SK-N-MC (cell line): ENCODE measurements around the gene PID1.

Source experiments
- DNase-seq: peaks from one replicate; pipeline ENCODE4 v3.0.0-alpha.2; 2011; ENCODE audit warnings: low read depth, low spot score
- H3K27ac ChIP-seq: fragments of 200-600 bp; sonication (generic); 2 replicates; pipeline ENCODE4 v1.5.1; 2016; ENCODE audit warnings: mixed run types
- H3K36me3 ChIP-seq: fragments of 200-600 bp; sonication (generic); 2 replicates; pipeline ENCODE4 v1.6.1; 2017; ENCODE audit warnings: antibody characterized with exemption, low read length, mixed read lengths; ENCODE audit not compliant: insufficient read depth
- H3K4me3 ChIP-seq: fragments of 200-600 bp; sonication (generic); 2 replicates; pipeline ENCODE4 v1.5.1; 2016
- H3K9ac ChIP-seq: fragments of 200-600 bp; sonication (generic); 2 replicates; pipeline ENCODE4 v1.8.0; 2017; ENCODE audit warnings: mixed run types, mixed read lengths; ENCODE audit not compliant: insufficient read length
- H3K9me3 ChIP-seq: fragments of 200-600 bp; sonication (generic); 2 replicates; pipeline ENCODE4 v1.6.1; 2017; ENCODE audit warnings: low read depth, mild to moderate bottlenecking, antibody characterized with exemption, low read length, moderate library complexity, mixed read lengths
- EZH2 ChIP-seq: fragments of 200-600 bp; sonication (generic); IDR thresholded peaks from one replicate; pipeline ENCODE4 v1.6.1; 2017; ENCODE audit warnings: antibody characterized with exemption
- FOXP2 ChIP-seq: optimal IDR thresholded peaks from 2 replicates; pipeline ENCODE3; 2011; ENCODE audit warnings: mild to moderate bottlenecking, moderate library complexity; ENCODE audit not compliant: insufficient read depth; ENCODE audit errors: extremely low read length, control extremely low read depth
- POLR2AphosphoS5 ChIP-seq: IDR thresholded peaks from 2 replicates; pipeline ENCODE4 v1.6.1; 2012; ENCODE audit warnings: mild to moderate bottlenecking, low read depth, low read length, borderline replicate concordance

PID1 gene

DNA sequence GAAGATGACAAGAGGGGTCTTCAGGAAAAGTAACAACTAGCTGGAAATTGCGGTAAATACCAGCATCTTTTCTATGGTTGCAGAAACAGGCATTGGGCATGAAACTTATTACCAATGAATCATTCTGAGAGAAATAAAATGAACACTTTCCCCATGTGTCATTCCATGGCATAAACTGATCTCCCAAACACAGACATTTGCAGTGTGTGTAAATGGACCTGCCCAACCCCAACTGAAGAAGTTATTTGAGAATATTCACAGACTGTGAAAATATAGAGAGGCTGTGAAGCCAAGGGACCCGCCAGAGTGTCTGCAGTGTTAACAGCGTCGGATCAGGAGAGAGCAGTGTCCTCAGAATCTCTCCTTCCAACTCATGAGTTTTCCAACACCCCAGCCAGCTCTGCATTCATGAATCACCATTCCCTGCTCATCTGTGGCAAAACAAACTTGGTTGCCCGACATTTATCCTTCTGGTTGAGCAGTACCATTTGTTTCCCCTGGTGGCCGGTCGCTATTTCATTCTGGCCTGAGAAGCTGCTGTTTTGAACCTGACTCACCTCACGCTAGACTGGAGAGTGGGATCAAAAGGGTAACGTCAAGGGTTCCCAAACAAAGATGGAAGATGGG lies 238.4 kb downstream of the PID1 start:
- no peak overlapping the region for H3K27ac ChIP-seq
- H3K9me3 ChIP-seq: no peaks in the 10 kb centered on the region
- no peaks in the 10 kb centered on the region for H3K36me3 ChIP-seq
- no peak overlapping the region for H3K4me3 ChIP-seq
- DNase-seq: no peak
- TF ChIP-seq POLR2AphosphoS5: no peak
- no peak for TF ChIP-seq EZH2
- no peak for TF ChIP-seq FOXP2
- H3K9ac ChIP-seq: no peak overlapping the region

DNA sequence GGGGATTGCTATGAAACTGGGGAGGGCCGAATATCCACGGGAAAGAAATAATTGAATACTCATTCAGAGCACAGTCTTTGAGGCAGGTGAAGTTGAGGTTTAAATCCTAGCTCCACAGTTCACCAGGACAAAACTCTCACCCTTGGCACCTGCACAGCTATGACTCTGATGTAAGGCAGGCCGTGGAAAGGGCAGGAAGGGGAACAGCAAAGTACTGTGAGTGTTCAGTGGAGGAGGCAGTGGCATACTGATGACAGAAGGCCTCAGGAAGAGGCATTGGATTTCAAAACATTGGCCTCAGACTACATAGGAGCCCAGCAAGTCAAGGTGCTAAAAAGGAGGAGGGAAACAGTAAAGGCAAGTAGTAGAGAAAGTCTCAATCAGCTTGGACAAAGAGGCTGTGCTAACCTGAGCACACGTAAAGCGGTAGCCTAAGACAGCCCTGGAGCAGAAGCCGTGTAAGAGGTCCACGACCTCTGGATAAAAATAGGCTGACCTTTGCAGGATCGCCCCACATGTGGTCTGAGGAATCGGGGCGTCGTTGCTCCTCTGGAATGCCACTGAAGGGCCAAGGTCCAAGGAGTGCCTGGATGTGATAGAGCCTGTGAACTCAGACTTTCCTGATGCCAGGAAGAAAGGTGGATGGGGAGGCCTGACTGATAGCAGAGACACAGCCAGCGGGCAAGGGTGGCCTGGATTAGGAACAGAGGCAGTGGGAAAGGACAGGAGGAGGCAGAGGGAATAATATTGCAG lies 243.6 kb downstream of the PID1 start:
- H3K9me3 ChIP-seq: no peaks in the 10 kb centered on the region
- H3K9ac ChIP-seq: no peak overlapping the region
- DNase-seq: no peak
- no peak overlapping the region for H3K4me3 ChIP-seq
- H3K36me3 ChIP-seq: no peaks in the 10 kb centered on the region
- TF ChIP-seq EZH2 (no peak), FOXP2 (no peak), POLR2AphosphoS5 (no peak)
- no peak overlapping the region for H3K27ac ChIP-seq

DNA sequence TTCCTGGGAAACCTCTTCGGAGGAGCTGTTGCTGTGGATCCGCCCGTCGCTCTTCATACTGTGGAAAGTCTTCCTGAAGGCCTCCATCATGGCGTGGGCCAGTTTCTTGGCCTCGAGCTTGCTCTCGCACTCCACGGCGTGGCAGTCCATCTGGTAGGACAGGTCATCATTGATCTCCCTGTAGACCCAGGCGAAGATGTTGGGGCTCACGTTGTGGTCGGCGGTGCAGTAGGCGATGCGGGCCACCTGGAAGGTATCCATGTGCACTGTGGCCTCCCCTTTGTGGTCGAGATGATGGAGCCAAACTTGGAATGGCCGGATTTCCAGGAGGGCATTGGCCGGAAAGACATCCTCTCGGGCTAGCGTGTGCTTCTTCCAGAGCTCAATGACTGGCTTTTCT lies 245.4 kb downstream of the PID1 start:
- no peak overlapping the region for H3K9ac ChIP-seq
- TF ChIP-seq POLR2AphosphoS5 (no peak), EZH2 (no peak), FOXP2 (no peak)
- no peaks in the 10 kb centered on the region for H3K36me3 ChIP-seq
- H3K9me3 ChIP-seq: no peaks in the 10 kb centered on the region
- no peak for DNase-seq
- H3K4me3 ChIP-seq: no peak overlapping the region
- H3K27ac ChIP-seq: no peak overlapping the region

DNA sequence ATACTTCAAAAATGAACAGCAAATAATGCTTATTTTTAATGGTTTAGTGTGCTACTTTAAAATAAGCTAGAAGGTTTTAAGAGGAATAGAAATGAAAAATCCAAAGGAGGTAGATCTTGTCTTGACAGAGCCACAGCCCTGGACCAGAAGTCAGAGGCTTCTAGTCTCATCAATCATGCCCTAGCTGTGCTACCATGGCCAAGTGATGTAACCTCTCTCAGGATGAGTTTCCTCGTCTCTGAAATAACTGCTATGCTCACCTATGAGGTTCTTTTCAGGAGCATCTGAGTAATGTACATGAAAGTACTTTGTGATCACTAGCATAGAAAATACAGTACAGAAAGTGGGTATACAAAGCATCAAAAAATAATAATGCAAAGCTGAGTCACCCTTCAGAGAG lies 248.4 kb downstream of the PID1 start:
- DNase-seq: no peak
- Histone ChIP-seq H3K9ac (no peak overlapping the region), H3K4me3 (no peak overlapping the region), H3K36me3 (no peaks in the 10 kb centered on the region), H3K9me3 (no peaks in the 10 kb centered on the region), H3K27ac (no peak overlapping the region)
- TF ChIP-seq FOXP2 (no peak), POLR2AphosphoS5 (no peak), EZH2 (no peak)

DNA sequence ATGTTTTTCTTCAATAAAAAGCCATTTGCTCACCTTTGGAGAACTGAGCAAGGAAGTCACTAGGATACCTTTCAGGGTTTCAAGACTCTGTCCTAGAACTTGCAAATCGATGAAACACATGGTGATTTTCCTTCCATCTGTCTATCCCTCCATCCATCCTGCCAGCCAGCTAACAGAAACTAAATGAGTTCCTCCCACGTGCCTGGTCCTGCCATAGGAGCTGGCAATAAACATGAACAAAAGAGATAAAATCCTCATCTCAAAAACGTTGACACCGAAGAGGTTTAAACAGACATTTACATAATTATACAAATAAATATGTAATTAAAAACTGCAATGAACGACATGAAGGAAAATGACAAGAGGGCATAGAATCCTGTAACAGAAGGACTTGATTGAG lies 249.0 kb downstream of the PID1 start:
- H3K9ac ChIP-seq: no peak overlapping the region
- no peak for TF ChIP-seq FOXP2
- no peak for TF ChIP-seq POLR2AphosphoS5
- no peak for TF ChIP-seq EZH2
- no peak overlapping the region for H3K27ac ChIP-seq
- no peak for DNase-seq
- H3K36me3 ChIP-seq: no peaks in the 10 kb centered on the region
- H3K9me3 ChIP-seq: no peaks in the 10 kb centered on the region
- H3K4me3 ChIP-seq: no peak overlapping the region

DNA sequence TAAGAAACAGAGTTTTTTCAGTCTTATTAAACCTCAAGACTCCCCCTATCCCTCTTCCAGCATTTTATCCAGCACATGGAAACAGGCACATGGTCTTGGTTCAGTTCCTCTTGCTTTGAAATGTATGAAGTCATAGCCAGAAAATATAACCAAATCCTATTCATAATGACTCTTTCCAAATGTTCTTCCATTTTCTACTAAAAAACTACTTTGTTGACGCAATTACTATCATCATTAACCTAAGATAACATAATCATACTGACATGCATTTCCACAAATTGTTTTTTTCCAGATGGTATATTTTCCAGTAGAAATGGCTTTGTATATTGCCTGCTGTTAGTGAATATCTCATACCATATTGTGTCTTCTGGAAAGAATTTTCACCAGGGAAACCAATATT lies 261.3 kb downstream of the PID1 start:
- no peak for DNase-seq
- H3K36me3 ChIP-seq: no peaks in the 10 kb centered on the region
- no peaks in the 10 kb centered on the region for H3K9me3 ChIP-seq
- TF ChIP-seq POLR2AphosphoS5 (no peak), EZH2 (no peak), FOXP2 (no peak)
- no peak overlapping the region for H3K4me3 ChIP-seq
- no peak overlapping the region for H3K9ac ChIP-seq
- no peak overlapping the region for H3K27ac ChIP-seq

DNA sequence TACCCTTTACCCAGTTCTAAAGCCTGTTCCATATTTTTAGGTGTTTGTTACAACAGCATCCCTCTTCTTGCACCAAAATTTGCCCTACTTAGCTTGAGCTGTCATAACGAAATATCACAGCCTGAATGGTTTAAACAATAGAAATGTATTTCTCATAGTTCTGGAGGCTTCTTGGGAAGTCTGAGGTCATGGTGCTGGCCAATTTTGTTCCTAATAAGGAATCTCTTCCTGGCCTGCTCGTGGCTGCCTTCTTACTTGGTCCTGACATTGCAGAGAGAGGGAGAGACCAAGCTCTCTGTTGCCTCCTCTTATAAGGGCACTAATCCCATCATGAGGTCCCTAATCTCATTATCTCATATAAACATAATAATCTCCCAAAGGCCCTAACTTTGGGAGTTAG lies 267.8 kb downstream of the PID1 start:
- no peak for DNase-seq
- Histone ChIP-seq H3K9me3 (no peaks in the 10 kb centered on the region), H3K4me3 (no peak overlapping the region)

DNA sequence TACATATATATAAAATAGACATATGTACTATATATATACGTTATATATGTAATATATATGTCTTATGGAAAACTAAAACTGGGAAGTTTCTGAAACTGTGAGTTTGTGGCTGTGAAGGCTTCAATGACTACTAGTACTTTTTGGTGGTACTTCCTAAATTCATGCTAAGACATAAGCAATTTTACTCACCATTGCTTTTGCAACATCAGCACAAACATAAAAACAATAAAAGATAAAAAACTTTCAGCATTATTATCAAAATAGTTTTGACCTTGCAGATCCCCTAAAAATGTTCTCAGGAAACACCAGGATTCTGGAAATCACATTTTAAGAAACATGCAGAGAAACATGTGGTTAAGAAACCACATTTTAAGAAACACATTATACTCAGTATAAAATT lies 269.9 kb downstream of the PID1 start:
- Histone ChIP-seq H3K36me3 (no peaks in the 10 kb centered on the region), H3K4me3 (no peak overlapping the region), H3K9ac (no peak overlapping the region), H3K9me3 (no peaks in the 10 kb centered on the region), H3K27ac (no peak overlapping the region)
- no peak for TF ChIP-seq POLR2AphosphoS5
- TF ChIP-seq FOXP2: no peak
- TF ChIP-seq EZH2: no peak
- DNase-seq: no peak

More for the DNA sequence above, 267.8 kb downstream of the PID1 start:
- TF ChIP-seq EZH2 (no peak), POLR2AphosphoS5 (no peak), FOXP2 (no peak)
- Histone ChIP-seq H3K36me3 (no peaks in the 10 kb centered on the region), H3K9ac (no peak overlapping the region), H3K27ac (no peak overlapping the region)
